Activated naive CD4-positive, alpha-beta T cell treated with anti-CD3 and anti-CD28 coated beads, Interleukin-2, amount 50 U/mL, for 24 hours (primary cell): ENCODE measurements around the gene SARDH.

Experiments
- H3K27ac Mint-ChIP-seq: one replicate; pipeline ENCODE4 v1.8.0; 2021; ENCODE audit warnings: mild to moderate bottlenecking, mixed read lengths
- H3K27me3 Mint-ChIP-seq: one replicate; pipeline ENCODE4 v1.8.0; 2021; ENCODE audit warnings: mixed read lengths
- H3K36me3 Mint-ChIP-seq: one replicate; pipeline ENCODE4 v1.8.0; 2021; ENCODE audit warnings: mixed read lengths
- H3K4me1 Mint-ChIP-seq: one replicate; pipeline ENCODE4 v1.8.0; 2021; ENCODE audit warnings: mixed read lengths
- H3K4me3 Mint-ChIP-seq: one replicate; pipeline ENCODE4 v1.8.0; 2021; ENCODE audit warnings: mild to moderate bottlenecking, mixed read lengths
- H3K9me3 Mint-ChIP-seq: one replicate; pipeline ENCODE4 v1.8.0; 2021; ENCODE audit warnings: mixed read lengths

SARDH gene

DNA sequence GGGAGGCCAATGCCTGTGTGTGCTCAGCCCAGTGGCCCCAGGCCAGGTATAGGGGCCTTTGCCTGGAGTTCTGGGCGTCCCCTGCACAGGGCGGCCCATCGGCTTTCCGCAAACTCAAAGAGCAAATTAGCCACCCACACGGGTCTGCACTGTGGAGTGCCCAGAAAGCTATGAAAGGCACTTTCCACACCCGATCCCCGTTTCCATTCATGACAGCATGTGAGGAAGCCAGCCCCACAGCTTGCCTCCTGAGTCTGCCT, 96.8 kb downstream of the SARDH start:
- Mint-ChIP-seq H3K9me3 (no peaks in the 10 kb centered on the region), H3K27me3 (no peaks in the 10 kb centered on the region), H3K4me3 (no peak overlapping the region), H3K4me1 (no peaks in the 10 kb centered on the region), H3K27ac (no peak overlapping the region), H3K36me3 (no peaks in the 10 kb centered on the region)

DNA sequence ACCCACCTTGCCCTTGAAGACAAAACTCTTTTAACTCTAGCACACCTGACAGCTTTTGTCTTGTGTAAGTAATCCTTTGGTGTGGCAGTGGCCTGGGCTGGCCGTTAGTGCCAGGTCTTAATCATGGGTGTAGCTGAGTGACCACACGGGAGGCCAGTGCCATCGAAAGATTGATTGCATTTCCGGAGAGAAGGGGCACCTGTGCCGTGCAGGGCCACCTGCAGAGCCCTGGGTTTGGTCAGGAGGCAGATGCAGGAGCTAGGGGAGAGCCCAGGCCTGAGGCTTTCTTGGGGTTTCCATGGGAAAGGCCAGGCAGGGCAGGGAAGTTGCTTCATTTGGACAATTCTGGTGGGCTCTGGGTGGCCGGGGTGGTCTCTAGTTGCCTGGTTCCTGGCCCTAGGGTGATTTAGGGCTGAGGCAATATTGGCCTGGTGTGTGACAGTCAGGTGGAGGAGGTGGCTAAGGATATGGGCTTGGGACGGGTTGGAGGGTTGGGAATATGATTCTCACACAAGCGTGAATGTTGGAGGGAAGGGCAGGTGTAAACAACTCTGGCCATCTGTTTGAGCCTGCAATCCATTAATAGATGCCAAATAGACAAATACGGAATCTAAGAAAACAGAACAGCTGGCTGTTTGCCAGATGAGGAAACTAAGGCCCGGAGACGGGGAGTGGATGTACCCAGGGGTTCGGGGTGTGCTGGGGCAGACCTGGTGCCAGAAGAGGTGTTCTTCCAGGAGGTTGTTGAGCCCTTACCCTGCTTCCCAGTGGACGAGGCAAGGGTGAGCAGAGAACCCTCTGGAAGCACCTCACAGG, 97.4 kb downstream of the SARDH start:
- H3K27me3 Mint-ChIP-seq = no peaks in the 10 kb centered on the region
- H3K4me3 Mint-ChIP-seq = no peak overlapping the region
- H3K9me3 Mint-ChIP-seq = no peaks in the 10 kb centered on the region
- no peaks in the 10 kb centered on the region for H3K4me1 Mint-ChIP-seq
- no peak overlapping the region for H3K27ac Mint-ChIP-seq
- H3K36me3 Mint-ChIP-seq = no peaks in the 10 kb centered on the region

DNA sequence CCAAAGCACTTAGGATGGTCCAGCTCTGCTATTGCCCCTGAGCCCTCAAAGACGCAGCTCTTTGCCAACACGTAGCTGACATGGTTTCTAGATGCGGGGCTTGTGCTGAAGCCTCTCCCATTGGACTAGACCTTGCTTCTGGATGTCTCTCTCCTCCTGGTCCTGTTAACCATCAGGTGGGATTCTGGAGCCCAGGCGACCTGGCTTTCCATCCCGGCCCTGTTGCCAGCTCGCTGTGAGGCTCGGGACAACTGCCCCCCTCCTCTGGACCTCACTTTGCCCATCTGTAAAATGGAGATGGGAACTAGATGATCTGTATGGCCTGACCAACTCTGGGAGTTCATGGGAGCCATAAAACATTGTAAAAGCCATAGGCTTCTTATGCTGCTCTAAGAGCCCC, 98.0 kb downstream of the SARDH start:
- H3K9me3 Mint-ChIP-seq = no peaks in the 10 kb centered on the region
- H3K36me3 Mint-ChIP-seq = no peaks in the 10 kb centered on the region
- H3K27me3 Mint-ChIP-seq = no peaks in the 10 kb centered on the region
- H3K4me1 Mint-ChIP-seq = no peaks in the 10 kb centered on the region
- H3K4me3 Mint-ChIP-seq = no peak overlapping the region
- no peak overlapping the region for H3K27ac Mint-ChIP-seq

DNA sequence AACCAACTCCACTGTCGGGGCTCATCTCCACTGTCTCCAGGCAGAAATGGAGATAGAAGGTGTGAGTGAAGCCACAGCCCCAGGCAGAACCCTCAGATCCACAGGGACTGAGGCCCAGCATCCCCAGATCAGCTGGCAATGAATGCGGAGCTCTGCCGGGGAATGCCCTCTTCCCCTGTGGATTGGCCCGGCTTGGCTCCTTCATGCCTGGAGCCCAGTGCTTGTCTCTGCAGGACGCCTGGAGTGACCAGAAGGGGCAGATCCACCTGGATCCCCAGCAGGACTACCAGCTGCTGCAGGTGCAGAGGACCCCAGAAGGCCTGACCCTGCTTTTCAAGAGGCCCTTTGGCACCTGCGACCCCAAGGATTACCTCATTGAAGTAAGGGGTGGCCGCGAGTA, 98.5 kb downstream of the SARDH start:
- no peaks in the 10 kb centered on the region for H3K36me3 Mint-ChIP-seq
- no peak overlapping the region for H3K4me3 Mint-ChIP-seq
- H3K9me3 Mint-ChIP-seq = no peaks in the 10 kb centered on the region

DNA sequence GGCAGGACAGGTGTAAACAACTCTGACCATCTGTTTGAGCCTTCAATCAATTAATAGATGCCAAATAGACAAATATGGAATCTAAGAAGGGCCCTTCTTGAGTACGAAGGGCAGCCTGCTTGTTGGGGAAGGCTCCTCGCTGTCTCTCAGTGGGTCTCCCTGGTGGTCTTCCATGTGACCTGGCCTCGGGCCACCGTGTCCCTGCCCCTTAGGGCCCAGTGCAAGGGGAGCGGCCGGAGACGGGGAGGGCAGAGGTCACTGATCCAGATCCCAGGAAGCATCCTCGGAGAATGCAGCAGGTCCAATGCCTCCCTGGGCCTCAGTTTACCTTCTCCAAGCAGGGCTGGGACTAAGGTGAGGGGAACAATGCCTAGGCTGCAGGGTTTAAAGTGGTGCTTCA, 99.4 kb downstream of the SARDH start:
- Mint-ChIP-seq H3K9me3 (no peaks in the 10 kb centered on the region), H3K4me1 (no peaks in the 10 kb centered on the region), H3K27me3 (no peaks in the 10 kb centered on the region), H3K36me3 (no peaks in the 10 kb centered on the region), H3K27ac (no peak overlapping the region), H3K4me3 (no peak overlapping the region)

More for the DNA sequence above, 98.5 kb downstream of the SARDH start:
- H3K27me3 Mint-ChIP-seq = no peaks in the 10 kb centered on the region
- H3K4me1 Mint-ChIP-seq = no peaks in the 10 kb centered on the region
- H3K27ac Mint-ChIP-seq = no peak overlapping the region

DNA sequence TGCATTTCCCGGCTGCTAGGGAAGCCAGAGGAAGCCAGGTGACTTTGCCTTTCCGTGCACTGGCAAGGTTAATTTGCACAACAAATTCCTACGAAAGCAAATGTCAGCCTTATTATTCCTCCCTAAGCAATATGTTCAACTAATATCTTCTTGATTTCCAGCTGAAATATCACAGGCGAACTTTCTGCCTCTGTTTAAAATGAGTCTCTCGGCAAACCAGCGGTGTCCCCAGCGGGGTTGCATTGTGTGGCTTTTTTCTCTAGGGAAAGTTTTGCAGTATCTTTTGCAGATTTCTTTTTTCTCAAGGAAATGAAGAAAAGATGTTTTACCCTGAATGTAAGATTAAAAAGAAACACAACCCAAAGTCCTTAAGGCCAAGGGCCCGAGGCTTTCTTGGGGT, 100.1 kb downstream of the SARDH start:
- Mint-ChIP-seq H3K9me3 (no peaks in the 10 kb centered on the region), H3K4me1 (no peaks in the 10 kb centered on the region), H3K27me3 (no peaks in the 10 kb centered on the region), H3K36me3 (no peaks in the 10 kb centered on the region), H3K27ac (no peak overlapping the region), H3K4me3 (no peak overlapping the region)

DNA sequence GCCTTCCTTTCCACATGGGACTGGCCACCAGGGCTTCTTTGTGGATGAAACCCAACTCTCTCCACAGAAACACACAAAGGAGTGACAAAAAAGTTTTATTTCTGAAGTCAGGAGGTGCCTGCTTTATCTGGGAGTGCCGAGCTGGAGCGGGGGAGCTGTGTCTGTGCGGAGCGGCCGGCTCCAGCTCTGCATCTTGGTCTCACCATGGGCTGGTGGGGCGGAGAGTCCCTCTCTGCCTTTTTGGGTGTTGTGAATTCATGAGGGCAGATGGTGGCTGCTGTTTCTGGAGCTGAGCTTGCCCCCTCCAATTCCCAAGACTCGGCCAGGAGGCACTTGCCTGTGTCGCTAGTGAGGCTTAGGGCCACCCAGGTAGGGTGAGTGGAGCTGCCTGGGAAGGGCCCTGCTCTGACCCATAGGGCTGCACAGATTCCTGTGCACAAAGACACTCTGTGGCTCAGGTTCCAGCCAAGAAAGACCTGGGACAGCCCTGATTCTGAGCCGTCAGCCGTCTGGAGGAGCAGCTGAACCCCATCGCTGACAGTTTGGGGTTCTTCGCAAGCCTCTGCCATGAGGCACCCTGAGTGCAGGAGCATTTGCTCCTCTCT, 100.6 kb downstream of the SARDH start:
- H3K27ac Mint-ChIP-seq = no peak overlapping the region
- H3K27me3 Mint-ChIP-seq = no peaks in the 10 kb centered on the region
- H3K36me3 Mint-ChIP-seq = no peaks in the 10 kb centered on the region
- H3K9me3 Mint-ChIP-seq = no peaks in the 10 kb centered on the region
- no peak overlapping the region for H3K4me3 Mint-ChIP-seq
- peaks cover 4% of the 10 kb centered on the region for H3K4me1 Mint-ChIP-seq

DNA sequence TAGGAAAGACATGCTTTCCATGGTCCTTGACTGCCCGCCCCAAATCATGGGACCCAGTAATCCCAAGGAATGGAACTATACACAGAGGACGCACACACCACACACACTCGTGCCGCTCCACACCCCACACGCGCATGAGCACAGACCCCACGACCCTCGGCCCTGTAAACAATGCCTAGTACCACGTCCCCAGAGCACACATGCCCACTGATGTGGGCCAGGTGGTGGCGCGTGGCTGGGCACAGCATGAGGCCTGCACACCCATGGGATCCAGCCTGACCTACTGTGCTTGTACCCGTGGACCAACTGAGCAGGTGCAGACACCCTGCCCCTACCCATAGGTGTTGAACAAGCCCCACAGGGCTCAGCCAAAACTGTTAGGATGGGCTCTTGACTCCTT, 101.2 kb downstream of the SARDH start:
- H3K4me1 Mint-ChIP-seq = peaks cover 4% of the 10 kb centered on the region
- H3K27ac Mint-ChIP-seq = no peak overlapping the region
- no peaks in the 10 kb centered on the region for H3K9me3 Mint-ChIP-seq
- no peaks in the 10 kb centered on the region for H3K27me3 Mint-ChIP-seq
- no peak overlapping the region for H3K4me3 Mint-ChIP-seq
- H3K36me3 Mint-ChIP-seq = no peaks in the 10 kb centered on the region

DNA sequence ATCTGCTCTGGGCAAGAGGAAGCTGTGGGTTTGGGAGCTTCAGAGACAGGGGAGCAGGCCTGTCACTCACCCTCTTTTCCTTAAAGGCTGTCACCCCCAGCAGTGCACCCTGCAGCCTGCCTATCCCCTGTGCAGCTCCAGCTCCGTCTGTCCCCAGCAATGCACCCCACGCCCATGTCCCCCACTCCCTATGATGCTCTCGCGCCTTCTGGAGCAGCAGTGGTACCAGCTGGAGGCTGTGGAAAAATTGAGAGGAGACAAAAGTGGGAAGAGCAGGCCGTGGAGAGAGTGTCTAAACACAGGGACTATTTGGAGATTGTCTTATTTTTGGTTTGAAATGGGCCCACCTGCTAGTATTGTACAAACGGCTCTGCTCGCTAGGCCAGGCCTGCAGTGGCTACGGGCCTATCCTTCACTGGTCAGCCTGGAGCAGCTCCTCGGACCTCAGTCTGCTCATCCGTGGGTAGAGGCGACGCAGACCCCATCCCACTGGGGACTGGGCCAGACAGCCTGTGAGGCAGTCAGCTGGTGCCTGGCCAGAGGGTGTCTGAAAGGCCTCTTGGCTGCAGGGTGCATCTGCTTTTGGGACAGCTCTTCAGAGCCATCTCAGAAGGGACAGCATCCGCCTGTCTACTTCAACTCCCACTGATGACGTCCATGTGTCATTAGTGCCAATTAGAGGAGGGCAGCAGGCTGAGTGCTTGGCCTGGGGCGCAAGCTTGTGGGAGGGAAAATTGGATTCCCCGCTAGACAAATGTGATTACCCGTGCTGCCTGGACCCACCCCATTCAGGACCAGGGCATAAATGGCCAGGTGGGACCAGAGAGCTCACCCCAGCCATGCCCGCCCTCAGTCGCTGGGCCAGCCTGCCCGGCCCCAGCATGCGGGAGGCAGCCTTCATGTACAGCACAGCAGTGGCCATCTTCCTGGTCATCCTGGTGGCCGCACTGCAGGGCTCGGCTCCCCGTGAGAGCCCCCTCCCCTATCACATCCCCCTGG, 102.3 kb downstream of the SARDH start, which contains the start of gene DBH:
Gene DBH, plus strand, starts transcription at position 831 of the 999 bp plus-strand sequence. Its CDS starts 9 bp downstream, at position 840.
- Mint-ChIP-seq H3K27ac (no peak within 1 kb of the TSS), H3K4me3 (no peak within 1 kb of the TSS), H3K9me3 (no peaks in the 10 kb centered on the region), H3K4me1 (peaks cover 4% of the 10 kb centered on the region), H3K36me3 (no peaks in the 10 kb centered on the region), H3K27me3 (no peaks in the 10 kb centered on the region)

DNA sequence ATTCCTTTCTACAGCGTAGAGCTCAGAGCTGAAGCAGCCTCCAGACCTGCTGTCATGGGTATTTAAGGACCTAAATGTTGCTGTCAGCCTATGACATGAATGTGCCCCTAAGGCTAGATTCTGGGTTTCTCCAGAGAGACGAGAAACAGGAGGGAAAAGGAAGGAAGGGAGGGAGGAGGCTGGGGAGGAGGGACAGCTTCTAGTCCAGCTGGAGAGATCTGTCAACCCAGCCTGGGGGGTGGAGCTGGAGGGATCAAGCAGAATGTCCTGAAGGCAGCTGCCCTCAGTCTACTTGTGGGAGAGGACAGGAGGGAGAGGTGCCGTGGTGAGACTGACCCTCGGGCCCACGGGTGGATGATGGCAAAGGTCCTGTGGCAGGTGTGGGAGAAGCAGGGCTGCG, 103.1 kb downstream of the SARDH start:
- Mint-ChIP-seq H3K4me1 (peaks cover 4% of the 10 kb centered on the region), H3K4me3 (no peak overlapping the region), H3K9me3 (no peaks in the 10 kb centered on the region), H3K27me3 (no peaks in the 10 kb centered on the region), H3K27ac (no peak overlapping the region), H3K36me3 (no peaks in the 10 kb centered on the region)

DNA sequence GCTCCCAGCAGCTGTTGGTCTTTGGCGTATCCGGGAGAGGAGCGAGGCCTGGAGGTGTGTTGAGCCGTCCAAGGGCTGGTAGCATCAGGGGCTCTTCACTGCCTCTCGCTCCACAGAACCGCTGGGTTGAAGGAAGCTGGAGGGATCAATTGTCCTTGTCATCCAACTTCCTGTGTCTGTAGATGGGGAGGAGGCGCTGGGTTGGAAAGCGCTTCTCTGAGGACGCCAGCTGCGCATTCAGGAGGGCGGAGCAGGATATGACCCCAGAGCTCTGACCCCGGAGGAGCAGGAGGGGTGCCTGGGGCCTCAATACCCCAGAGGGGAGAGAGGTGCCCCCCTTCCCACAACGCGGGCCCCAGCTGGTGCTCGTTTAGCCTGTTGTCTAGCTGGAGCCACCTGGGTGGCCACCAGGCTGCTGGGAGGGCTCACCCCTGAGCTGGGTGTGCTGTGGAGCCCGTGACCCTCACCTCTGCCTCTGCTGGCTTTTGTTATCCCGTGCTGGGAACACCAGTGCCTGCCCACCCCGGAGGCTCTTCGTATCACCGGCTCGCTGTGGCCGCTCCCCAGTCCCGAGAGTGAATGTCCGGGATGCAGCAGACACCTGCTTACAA, 104.0 kb downstream of the SARDH start:
- Mint-ChIP-seq H3K4me3 (no peak overlapping the region), H3K9me3 (no peaks in the 10 kb centered on the region)

DNA sequence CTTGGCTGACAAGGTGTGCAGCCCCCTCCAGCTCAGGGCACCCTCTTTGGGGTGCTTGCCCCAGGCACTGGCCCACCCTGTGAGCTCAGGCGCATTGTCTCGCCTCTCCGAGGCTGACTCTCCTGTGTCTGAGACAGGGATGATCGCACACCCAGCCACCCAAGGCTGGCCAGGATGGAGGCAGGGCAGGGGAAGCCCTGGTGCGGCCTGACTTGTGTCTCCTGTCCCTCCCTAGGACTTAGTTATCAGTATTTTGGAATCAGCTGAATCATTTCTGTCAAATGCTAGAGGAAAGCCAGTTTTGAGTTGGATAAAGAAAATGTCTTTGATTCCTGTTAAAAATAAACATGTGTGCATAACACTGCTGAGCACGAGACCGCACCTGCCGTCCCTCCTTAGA, 104.5 kb downstream of the SARDH start:
- no peaks in the 10 kb centered on the region for H3K36me3 Mint-ChIP-seq
- H3K27ac Mint-ChIP-seq = no peak overlapping the region
- no peaks in the 10 kb centered on the region for H3K27me3 Mint-ChIP-seq
- H3K4me3 Mint-ChIP-seq = no peak overlapping the region
- H3K4me1 Mint-ChIP-seq = peaks cover 4% of the 10 kb centered on the region
- no peaks in the 10 kb centered on the region for H3K9me3 Mint-ChIP-seq

More for the DNA sequence above, 104.0 kb downstream of the SARDH start:
- H3K4me1 Mint-ChIP-seq = peaks cover 4% of the 10 kb centered on the region
- no peaks in the 10 kb centered on the region for H3K27me3 Mint-ChIP-seq
- H3K36me3 Mint-ChIP-seq = no peaks in the 10 kb centered on the region
- no peak overlapping the region for H3K27ac Mint-ChIP-seq

DNA sequence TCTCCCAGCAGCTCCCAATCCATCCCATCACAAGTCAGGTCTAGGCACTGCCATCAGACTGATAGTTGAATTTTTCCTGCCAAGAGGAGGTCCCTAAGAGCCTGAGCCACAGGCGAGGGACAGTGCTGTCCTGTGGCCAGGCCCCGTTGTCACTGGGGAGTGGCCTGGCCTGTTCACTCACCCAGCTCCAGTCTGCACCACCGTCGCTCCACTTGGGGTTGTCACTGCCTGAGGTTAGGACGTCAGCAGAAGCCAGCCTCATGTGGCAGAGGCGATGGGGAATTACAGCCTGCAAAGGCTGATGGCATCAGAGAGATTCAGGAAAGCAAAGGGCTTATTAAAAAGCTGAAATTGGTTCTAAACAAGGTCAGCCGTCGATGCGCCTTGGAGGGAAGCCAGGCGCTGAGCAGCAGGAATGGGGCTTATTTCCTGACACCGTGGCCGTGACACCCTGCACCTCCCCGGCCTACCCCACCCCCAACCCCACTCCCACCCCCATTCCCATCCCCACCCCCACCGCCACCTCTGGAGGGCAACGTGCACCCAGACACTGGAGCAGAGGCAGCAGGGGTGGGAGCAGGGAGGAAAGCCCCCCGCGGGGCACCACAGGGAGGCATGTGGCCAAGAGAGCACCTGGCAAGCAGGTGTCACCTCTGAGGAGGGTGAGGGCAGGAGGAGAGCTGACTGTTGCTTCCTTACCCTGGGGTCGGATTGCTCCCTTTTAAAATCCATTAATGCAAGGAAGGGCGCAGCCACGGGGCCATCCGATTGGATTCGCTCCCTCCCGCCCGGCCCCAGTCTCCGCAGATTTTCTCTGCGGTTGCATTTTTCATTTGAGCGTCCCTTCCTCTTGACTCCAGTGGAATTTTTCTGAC, 105.1 kb downstream of the SARDH start:
- Mint-ChIP-seq H3K27ac (peak overlapping the region; percentile 68), H3K36me3 (no peaks in the 10 kb centered on the region), H3K27me3 (no peaks in the 10 kb centered on the region), H3K9me3 (no peaks in the 10 kb centered on the region), H3K4me3 (no peak overlapping the region), H3K4me1 (peaks cover 4% of the 10 kb centered on the region)

DNA sequence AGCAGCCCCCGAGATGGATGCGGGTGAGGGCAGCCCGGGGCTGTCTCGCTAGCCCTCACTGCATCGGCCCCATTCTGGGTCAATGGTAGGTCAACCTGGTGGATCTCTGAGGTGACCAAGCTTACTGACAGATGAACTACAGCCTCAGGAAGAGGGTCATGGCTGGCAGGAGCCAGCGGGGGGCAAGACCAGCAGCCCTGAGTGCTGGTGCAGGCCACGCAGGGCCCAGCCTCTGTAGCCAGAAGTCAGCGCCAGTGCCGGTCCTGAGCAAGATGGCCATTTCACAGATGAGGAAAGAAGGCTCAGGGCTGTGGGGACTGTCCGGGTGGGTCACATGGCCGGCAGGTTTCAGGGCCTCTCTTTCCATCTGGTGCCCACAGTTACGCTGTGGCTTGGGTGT, 107.0 kb downstream of the SARDH start:
- no peaks in the 10 kb centered on the region for H3K27me3 Mint-ChIP-seq
- H3K4me3 Mint-ChIP-seq = no peak overlapping the region
- H3K36me3 Mint-ChIP-seq = peaks cover 1% of the 10 kb centered on the region
- no peak overlapping the region for H3K27ac Mint-ChIP-seq
- peaks cover 4% of the 10 kb centered on the region for H3K4me1 Mint-ChIP-seq
- H3K9me3 Mint-ChIP-seq = no peaks in the 10 kb centered on the region
